SK-N-SH (cell line): ENCODE results near the gene RAD51B. TPM values are rescaled to one million over a fixed set of nuclear protein-coding genes. Genes with fewer than 3 reads are reported as not detected.

Experiments
- CTCF ChIA-PET: fragments of 300-600, 350-600 bp; formaldehyde crosslinking; extraction: SDS; loops from one replicate; lab custom pipeline; 2021; lab: Yijun Ruan, JAX
- POLR2A ChIA-PET: fragments of 350-600 bp; sonication (Branson Sonifier 250); formaldehyde crosslinking; extraction: SDS; loops from one replicate; lab custom pipeline; 2020; ENCODE audit warnings: antibody characterized with exemption, inconsistent platforms; lab: Yijun Ruan, JAX
- DNase-seq: peaks from one replicate; pipeline ENCODE4 v3.0.0; 2012
- H2AFZ ChIP-seq: fragments of 200-600 bp; sonication (generic); 2 replicates; pipeline ENCODE4 v1.8.1; 2016; ENCODE audit warnings: antibody characterized with exemption, mild to moderate bottlenecking, low read depth
- H3F3A ChIP-seq: fragments of 200-600 bp; sonication (generic); replicated peaks from 2 replicates; pipeline ENCODE3; 2016; ENCODE audit warnings: antibody characterized with exemption, mild to moderate bottlenecking; ENCODE audit not compliant: insufficient read depth
- H3K27ac ChIP-seq, 2 experiments: fragments of 200-500 bp in 1 of 2; fragments of 200-600 bp in 1 of 2; sonication (Bioruptor generic) in 1 of 2; sonication (generic), shearing (Covaris generic) in 1 of 2; 2 replicates each; pipeline versions ENCODE4 v1.5.1 to v1.6.1; 2014 to 2016; ENCODE audit warnings: low read depth in 2 of 2, inconsistent platforms in 1 of 2, low read length in 1 of 2, mild to moderate bottlenecking in 1 of 2, mixed read lengths in 1 of 2
- H3K27me3 ChIP-seq: fragments of 200-600 bp; sonication (generic), shearing (Covaris generic); 2 replicates; pipeline ENCODE4 v1.6.1; 2016; ENCODE audit warnings: mixed run types; ENCODE audit not compliant: insufficient read depth
- H3K36me3 ChIP-seq, 2 experiments: fragments of 200-500 bp in 1 of 2; fragments of 200-600 bp in 1 of 2; sonication (Bioruptor generic) in 1 of 2; sonication (generic) in 1 of 2; replicated peaks in 1 of 2; 2 replicates each; pipeline versions ENCODE3 to v1.5.1; 2014 to 2016; ENCODE audit warnings: low read length in 1 of 2, mild to moderate bottlenecking in 1 of 2; ENCODE audit not compliant: insufficient read depth in 2 of 2, control insufficient read depth in 1 of 2
- H3K4me1 ChIP-seq, 2 experiments: fragments of 200-500 bp in 1 of 2; fragments of 200-600 bp in 1 of 2; sonication (Bioruptor generic) in 1 of 2; sonication (generic), shearing (Covaris generic) in 1 of 2; 2 replicates each; pipeline versions ENCODE4 v1.5.1 to v1.6.1; 2014 to 2016; ENCODE audit warnings: low read depth in 1 of 2, low read length in 1 of 2, mixed run types in 1 of 2; ENCODE audit not compliant: insufficient read depth in 2 of 2, control insufficient read depth in 1 of 2
- H3K4me2 ChIP-seq: fragments of 200-600 bp; sonication (generic), shearing (Covaris generic); 2 replicates; pipeline ENCODE4 v1.6.1; 2017; ENCODE audit warnings: mixed run types
- H3K4me3 ChIP-seq, 2 experiments: fragments of 200-500 bp in 1 of 2; fragments of 200-600 bp in 1 of 2; sonication (Bioruptor generic) in 1 of 2; sonication (generic), shearing (Covaris generic) in 1 of 2; 2 replicates each; pipeline versions ENCODE4 v1.5.1 to v1.8.1; 2014 to 2016; ENCODE audit warnings: low read depth in 2 of 2, inconsistent platforms in 1 of 2, low read length in 1 of 2, mild to moderate bottlenecking in 1 of 2, mixed read lengths in 1 of 2, moderate library complexity in 1 of 2
- H3K79me2 ChIP-seq: fragments of 200-600 bp; sonication (generic); 2 replicates; pipeline ENCODE4 v1.8.1; 2017; ENCODE audit warnings: mild to moderate bottlenecking; ENCODE audit not compliant: insufficient read depth
- H3K9ac ChIP-seq: fragments of 200-600 bp; sonication (generic); 2 replicates; pipeline ENCODE4 v1.6.1; 2017; ENCODE audit warnings: mixed run types
- H3K9me2 ChIP-seq: fragments of 200-600 bp; sonication (generic); 2 replicates; pipeline ENCODE4 v1.6.1; 2017; ENCODE audit warnings: mixed run types
- H3K9me3 ChIP-seq: fragments of 200-600 bp; sonication (generic); 2 replicates; pipeline ENCODE4 v1.6.1; 2017; ENCODE audit warnings: mixed run types, mild to moderate bottlenecking, moderate library complexity
- H4K20me1 ChIP-seq: fragments of 200-600 bp; sonication (generic); 2 replicates; pipeline ENCODE4 v1.6.1; 2017; ENCODE audit warnings: mild to moderate bottlenecking, mixed run types; ENCODE audit not compliant: insufficient read depth
- CHD2 ChIP-seq: fragments of 150-350 bp; IDR thresholded peaks from 2 replicates; pipeline ENCODE4 v1.6.1; 2018; ENCODE audit warnings: low read length; ENCODE audit not compliant: partially characterized antibody
- ELF1 ChIP-seq: IDR thresholded peaks from 2 replicates; pipeline ENCODE4 v1.4.0; 2012
- EP300 ChIP-seq, 2 experiments: IDR thresholded peaks; 2 replicates each; pipeline versions ENCODE4 v1.4.0 to v1.6.1; 2012; ENCODE audit warnings: borderline replicate concordance in 1 of 2, low read depth in 1 of 2, low read length in 1 of 2
- FOXJ3 ChIP-seq: sonication (generic); formaldehyde crosslinking; IDR thresholded peaks from 2 replicates; pipeline ENCODE4 v1.5.1; 2020; ENCODE audit warnings: mild to moderate bottlenecking, missing genetic modification reagents
- FOXM1 ChIP-seq: IDR thresholded peaks from 2 replicates; pipeline ENCODE4 v1.4.0; 2012; ENCODE audit warnings: low read depth, mild to moderate bottlenecking
- GABPA ChIP-seq: IDR thresholded peaks from 2 replicates; pipeline ENCODE4 v1.4.0; 2012; ENCODE audit warnings: low read depth, mild to moderate bottlenecking
- GATA2 ChIP-seq: sonication (generic); formaldehyde crosslinking; IDR thresholded peaks from 2 replicates; pipeline ENCODE4 v1.5.0; 2020; ENCODE audit warnings: mild to moderate bottlenecking, missing genetic modification reagents
- JUND ChIP-seq: IDR thresholded peaks from 2 replicates; pipeline ENCODE4 v1.4.0; 2012
- MEF2A ChIP-seq: IDR thresholded peaks from 2 replicates; pipeline ENCODE4 v1.4.0; 2012; ENCODE audit warnings: low read depth, borderline replicate concordance
- NRF1 ChIP-seq: IDR thresholded peaks from 2 replicates; pipeline ENCODE4 v1.6.1; 2012; ENCODE audit warnings: low read depth, mild to moderate bottlenecking, low read length
- POLR2AphosphoS5 ChIP-seq: IDR thresholded peaks from 2 replicates; pipeline ENCODE4 v1.6.1; 2012; ENCODE audit warnings: low read depth, low read length
- RAD21 ChIP-seq: IDR thresholded peaks from 2 replicates; pipeline ENCODE4 v1.6.1; 2012; ENCODE audit warnings: mild to moderate bottlenecking, low read length
- RCOR1 ChIP-seq: fragments of 150-350 bp; IDR thresholded peaks from 2 replicates; pipeline ENCODE4 v1.6.1; 2017; ENCODE audit warnings: antibody characterized with exemption, low read length
- RFX5 ChIP-seq: IDR thresholded peaks from 2 replicates; pipeline ENCODE4 v1.6.1; 2012; ENCODE audit warnings: mild to moderate bottlenecking, improper control_type of control experiment, low read length
- RXRA ChIP-seq: IDR thresholded peaks from 2 replicates; pipeline ENCODE4 v1.4.0; 2012; ENCODE audit warnings: low read depth, mild to moderate bottlenecking, borderline replicate concordance
- SIN3A ChIP-seq: IDR thresholded peaks from 2 replicates; pipeline ENCODE4 v1.6.1; 2012; ENCODE audit warnings: low read depth, mild to moderate bottlenecking, low read length, moderate library complexity, borderline replicate concordance
- TAF1 ChIP-seq: IDR thresholded peaks from 2 replicates; pipeline ENCODE4 v1.6.1; 2012; ENCODE audit warnings: low read depth, mild to moderate bottlenecking, low read length, moderate library complexity, borderline replicate concordance
- TEAD4 ChIP-seq: IDR thresholded peaks from 2 replicates; pipeline ENCODE4 v1.4.0; 2012; ENCODE audit warnings: mild to moderate bottlenecking, borderline replicate concordance; ENCODE audit not compliant: insufficient read depth
- YY1 ChIP-seq: IDR thresholded peaks from 2 replicates; pipeline ENCODE4 v1.4.0; 2012; ENCODE audit warnings: low read depth, mild to moderate bottlenecking
- WGBS: methylation state at CpG from one replicate; pipeline ENCODE4 v1.1.6; 2017; ENCODE audit warnings: low lambda C conversion rate; 5-methylcytosine and 5-hydroxymethylcytosine counted together
- polyA plus RNA-seq, 3 experiments: library from polyadenylated mRNA; depleted of rRNA; stranded (reverse); fragments of >200 nt; gene quantifications; 2 replicates each; pipeline ENCODE4 v1.2.3, GENCODE V29; 2012
- TF ChIP-seq, protein P1 (sequence below): IDR thresholded peaks from 2 replicates; pipeline ENCODE4 v1.6.1; 2012; ENCODE audit warnings: mild to moderate bottlenecking, low read depth, low read length, moderate library complexity
- TF ChIP-seq, protein P2 (sequence below): fragments of 150-350 bp; IDR thresholded peaks from 2 replicates; pipeline ENCODE4 v1.6.1; 2016; ENCODE audit warnings: mild to moderate bottlenecking, low read depth, low read length
- TF ChIP-seq, protein P3 (sequence below): IDR thresholded peaks from 2 replicates; pipeline ENCODE4 v1.4.0; 2012; ENCODE audit warnings: low read depth, borderline replicate concordance
- TF ChIP-seq, protein P4 (sequence below): IDR thresholded peaks from 2 replicates; pipeline ENCODE4 v1.4.0; 2012; ENCODE audit warnings: low read depth
- TF ChIP-seq, protein P5 (sequence below): fragments of 150-350 bp; IDR thresholded peaks from 2 replicates; pipeline ENCODE4 v1.6.1; 2017; ENCODE audit warnings: antibody characterized with exemption, low read length, low read depth, borderline replicate concordance

Gene RAD51B
- polyA plus RNA-seq, 1 of the 3 experiments (the other 2 are of a cell fraction) = 6.0 TPM

DNA sequence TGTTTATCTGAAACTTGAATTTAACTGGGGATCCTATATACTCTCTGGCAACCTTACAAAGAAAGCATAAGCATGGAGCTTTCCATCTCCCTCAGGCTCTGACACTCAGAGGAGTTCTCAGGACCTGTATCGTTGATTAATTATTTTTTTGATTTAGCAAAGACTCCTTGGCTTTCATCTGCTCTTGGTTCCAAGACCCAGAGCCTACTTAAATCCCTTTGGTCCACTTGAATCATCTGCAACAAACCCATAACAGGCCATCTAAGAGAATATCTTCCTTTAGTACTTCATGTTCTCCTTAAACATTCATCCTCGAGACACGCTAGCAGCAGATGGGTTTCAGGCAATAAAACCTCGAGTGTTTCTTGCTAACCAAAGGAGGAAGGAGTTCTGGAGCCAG, 887.9 kb downstream of the RAD51B start:
- no peaks in the 10 kb centered on the region for H3K9me2 ChIP-seq
- CTCF ChIA-PET = no interaction called here
- no peaks in the 10 kb centered on the region for H3K27me3 ChIP-seq

DNA sequence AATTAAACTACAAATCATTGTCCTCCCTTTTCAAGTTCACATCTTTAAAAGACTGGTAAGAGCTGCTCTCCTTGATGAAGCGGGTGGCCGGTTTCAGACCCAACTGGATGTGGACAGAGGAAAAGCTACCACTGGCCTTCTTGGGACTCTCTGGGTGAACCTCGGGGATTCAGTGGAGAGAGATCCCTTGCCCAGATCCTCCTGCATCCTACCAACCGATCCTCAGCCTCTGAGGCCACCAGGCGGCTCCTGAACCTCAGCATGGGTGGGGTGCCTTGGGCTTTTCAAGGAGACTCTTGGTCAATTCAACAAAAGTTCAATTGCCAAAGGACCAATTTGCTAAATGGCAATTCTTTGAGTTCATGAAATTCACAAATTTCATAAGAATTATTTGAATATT, 888.8 kb downstream of the RAD51B start:
- no peaks in the 10 kb centered on the region for H3K79me2 ChIP-seq
- no peak for TF ChIP-seq NRF1
- TF ChIP-seq, protein P1, sequence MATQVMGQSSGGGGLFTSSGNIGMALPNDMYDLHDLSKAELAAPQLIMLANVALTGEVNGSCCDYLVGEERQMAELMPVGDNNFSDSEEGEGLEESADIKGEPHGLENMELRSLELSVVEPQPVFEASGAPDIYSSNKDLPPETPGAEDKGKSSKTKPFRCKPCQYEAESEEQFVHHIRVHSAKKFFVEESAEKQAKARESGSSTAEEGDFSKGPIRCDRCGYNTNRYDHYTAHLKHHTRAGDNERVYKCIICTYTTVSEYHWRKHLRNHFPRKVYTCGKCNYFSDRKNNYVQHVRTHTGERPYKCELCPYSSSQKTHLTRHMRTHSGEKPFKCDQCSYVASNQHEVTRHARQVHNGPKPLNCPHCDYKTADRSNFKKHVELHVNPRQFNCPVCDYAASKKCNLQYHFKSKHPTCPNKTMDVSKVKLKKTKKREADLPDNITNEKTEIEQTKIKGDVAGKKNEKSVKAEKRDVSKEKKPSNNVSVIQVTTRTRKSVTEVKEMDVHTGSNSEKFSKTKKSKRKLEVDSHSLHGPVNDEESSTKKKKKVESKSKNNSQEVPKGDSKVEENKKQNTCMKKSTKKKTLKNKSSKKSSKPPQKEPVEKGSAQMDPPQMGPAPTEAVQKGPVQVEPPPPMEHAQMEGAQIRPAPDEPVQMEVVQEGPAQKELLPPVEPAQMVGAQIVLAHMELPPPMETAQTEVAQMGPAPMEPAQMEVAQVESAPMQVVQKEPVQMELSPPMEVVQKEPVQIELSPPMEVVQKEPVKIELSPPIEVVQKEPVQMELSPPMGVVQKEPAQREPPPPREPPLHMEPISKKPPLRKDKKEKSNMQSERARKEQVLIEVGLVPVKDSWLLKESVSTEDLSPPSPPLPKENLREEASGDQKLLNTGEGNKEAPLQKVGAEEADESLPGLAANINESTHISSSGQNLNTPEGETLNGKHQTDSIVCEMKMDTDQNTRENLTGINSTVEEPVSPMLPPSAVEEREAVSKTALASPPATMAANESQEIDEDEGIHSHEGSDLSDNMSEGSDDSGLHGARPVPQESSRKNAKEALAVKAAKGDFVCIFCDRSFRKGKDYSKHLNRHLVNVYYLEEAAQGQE = no peak
- TF ChIP-seq RCOR1 = no peak
- no peak for TF ChIP-seq TAF1
- no peak for TF ChIP-seq YY1
- TF ChIP-seq, protein P2, sequence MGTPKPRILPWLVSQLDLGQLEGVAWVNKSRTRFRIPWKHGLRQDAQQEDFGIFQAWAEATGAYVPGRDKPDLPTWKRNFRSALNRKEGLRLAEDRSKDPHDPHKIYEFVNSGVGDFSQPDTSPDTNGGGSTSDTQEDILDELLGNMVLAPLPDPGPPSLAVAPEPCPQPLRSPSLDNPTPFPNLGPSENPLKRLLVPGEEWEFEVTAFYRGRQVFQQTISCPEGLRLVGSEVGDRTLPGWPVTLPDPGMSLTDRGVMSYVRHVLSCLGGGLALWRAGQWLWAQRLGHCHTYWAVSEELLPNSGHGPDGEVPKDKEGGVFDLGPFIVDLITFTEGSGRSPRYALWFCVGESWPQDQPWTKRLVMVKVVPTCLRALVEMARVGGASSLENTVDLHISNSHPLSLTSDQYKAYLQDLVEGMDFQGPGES = no peak
- TF ChIP-seq, protein P3, sequence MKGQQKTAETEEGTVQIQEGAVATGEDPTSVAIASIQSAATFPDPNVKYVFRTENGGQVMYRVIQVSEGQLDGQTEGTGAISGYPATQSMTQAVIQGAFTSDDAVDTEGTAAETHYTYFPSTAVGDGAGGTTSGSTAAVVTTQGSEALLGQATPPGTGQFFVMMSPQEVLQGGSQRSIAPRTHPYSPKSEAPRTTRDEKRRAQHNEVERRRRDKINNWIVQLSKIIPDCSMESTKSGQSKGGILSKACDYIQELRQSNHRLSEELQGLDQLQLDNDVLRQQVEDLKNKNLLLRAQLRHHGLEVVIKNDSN = no peak
- TF ChIP-seq, protein P4, sequence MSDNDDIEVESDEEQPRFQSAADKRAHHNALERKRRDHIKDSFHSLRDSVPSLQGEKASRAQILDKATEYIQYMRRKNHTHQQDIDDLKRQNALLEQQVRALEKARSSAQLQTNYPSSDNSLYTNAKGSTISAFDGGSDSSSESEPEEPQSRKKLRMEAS = no peak
- TF ChIP-seq TEAD4 = no peak
- no peak for TF ChIP-seq FOXJ3
- no peak for TF ChIP-seq EP300 (IDR thresholded peaks at IDR 0.05; ENCODE audit: borderline replicate concordance in 1 of 2, low read depth in 1 of 2, low read length in 1 of 2)
- no peak for TF ChIP-seq ELF1
- TF ChIP-seq, protein P5, sequence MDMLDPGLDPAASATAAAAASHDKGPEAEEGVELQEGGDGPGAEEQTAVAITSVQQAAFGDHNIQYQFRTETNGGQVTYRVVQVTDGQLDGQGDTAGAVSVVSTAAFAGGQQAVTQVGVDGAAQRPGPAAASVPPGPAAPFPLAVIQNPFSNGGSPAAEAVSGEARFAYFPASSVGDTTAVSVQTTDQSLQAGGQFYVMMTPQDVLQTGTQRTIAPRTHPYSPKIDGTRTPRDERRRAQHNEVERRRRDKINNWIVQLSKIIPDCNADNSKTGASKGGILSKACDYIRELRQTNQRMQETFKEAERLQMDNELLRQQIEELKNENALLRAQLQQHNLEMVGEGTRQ = no peak
- no peak for TF ChIP-seq GABPA
- TF ChIP-seq SIN3A = no peak
- no peak for TF ChIP-seq JUND
- no peak for TF ChIP-seq CHD2
- TF ChIP-seq MEF2A = no peak
- no peak for TF ChIP-seq POLR2AphosphoS5
- H3K4me3 ChIP-seq = no peak overlapping the region
- H3K27me3 ChIP-seq = no peaks in the 10 kb centered on the region
- no peaks in the 10 kb centered on the region for H4K20me1 ChIP-seq
- WGBS = 78% methylated on average over 5 of the region's 5 CpGs
- no peak overlapping the region for H2AFZ ChIP-seq
- no peak for DNase-seq
- peaks cover 0 to 6% of the 10 kb centered on the region in 2 experiments; a peak in 1 of 4 replicates for H3K4me1 ChIP-seq
- H3K27ac ChIP-seq = no peak overlapping the region
- H3K9ac ChIP-seq = no peak overlapping the region
- POLR2A ChIA-PET = no interaction called here
- CTCF ChIA-PET = interaction anchor here (0.7 kb wide), 1 partner anchor 267 kb away, joined by 3 read pairs; no protein-coding TSS in a partner anchor
- no peaks in the 10 kb centered on the region for H3K9me3 ChIP-seq
- H3K9me2 ChIP-seq = no peaks in the 10 kb centered on the region
- no peaks in the 10 kb centered on the region for H3F3A ChIP-seq
- no peaks in the 10 kb centered on the region for H3K36me3 ChIP-seq
- H3K4me2 ChIP-seq = no peak overlapping the region

More for the DNA sequence above, 887.9 kb downstream of the RAD51B start:
- H3K36me3 ChIP-seq = no peaks in the 10 kb centered on the region
- 88% methylated on average over 4 of the region's 4 CpGs for WGBS
- H3F3A ChIP-seq = no peaks in the 10 kb centered on the region
- H3K79me2 ChIP-seq = no peaks in the 10 kb centered on the region
- H3K4me2 ChIP-seq = no peak overlapping the region
- peaks cover 0 to 14% of the 10 kb centered on the region in 2 experiments; a peak in 2 of 4 replicates for H3K4me1 ChIP-seq
- no peak overlapping the region for H3K4me3 ChIP-seq
- no peak overlapping the region for H3K27ac ChIP-seq
- H3K9ac ChIP-seq = no peak overlapping the region
- H3K9me3 ChIP-seq = no peaks in the 10 kb centered on the region
- H2AFZ ChIP-seq = no peak overlapping the region
- H4K20me1 ChIP-seq = no peaks in the 10 kb centered on the region
- POLR2A ChIA-PET = no interaction called here
- TF ChIP-seq RXRA = no peak
- no peak for TF ChIP-seq RAD21
- TF ChIP-seq, protein P4 = no peak
- no peak for TF ChIP-seq RFX5
- TF ChIP-seq SIN3A = no peak
- TF ChIP-seq NRF1 = no peak
- TF ChIP-seq GATA2 (CRISPR knock-in tag) = no peak
- no peak for TF ChIP-seq MEF2A
- no peak for TF ChIP-seq FOXM1
- DNase-seq = no peak
